ENCODE measurements around the gene POLR3H.
A peak's percentile ranks its signal among the peaks of the same experiment; 100 is the strongest.

The POLR3H gene

GRCh38 chr22:41523464-41524221, 20.6 kb downstream of the POLR3H start:
- no peak overlapping the region for H3K4me3 ChIP-seq (ENCODE audit: control insufficient read depth, low read depth, low read length)
- peak; percentile 76 for DNase-seq (ENCODE audit: low read depth)
- TF ChIP-seq CTCF (conservative IDR thresholded peaks at IDR 0.05; ENCODE audit: control insufficient read depth, insufficient read depth, low read depth, low read length) = no peak

GRCh38 chr22:41522813-41523212, 21.5 kb downstream of the POLR3H start:
- no peak for TF ChIP-seq CTCF (conservative IDR thresholded peaks at IDR 0.05; ENCODE audit: control insufficient read depth, insufficient read depth, low read depth, low read length)
- DNase-seq (ENCODE audit: low read depth) = no peak
- no peak overlapping the region for H3K4me3 ChIP-seq (ENCODE audit: control insufficient read depth, low read depth, low read length)

GRCh38 chr22:41521126-41521525, 23.1 kb downstream of the POLR3H start:
- no peak overlapping the region for H3K4me3 ChIP-seq (ENCODE audit: control insufficient read depth, low read depth, low read length)
- DNase-seq (ENCODE audit: low read depth) = no peak
- TF ChIP-seq CTCF (conservative IDR thresholded peaks at IDR 0.05; ENCODE audit: control insufficient read depth, insufficient read depth, low read depth, low read length) = no peak

- no peak for TF ChIP-seq CTCF (conservative IDR thresholded peaks at IDR 0.05; ENCODE audit: control insufficient read depth, insufficient read depth, low read depth, low read length)
- no peak for DNase-seq (ENCODE audit: low read depth)
- no peak overlapping the region for H3K4me3 ChIP-seq (ENCODE audit: control insufficient read depth, low read depth, low read length)
These were observed 26.3 kb downstream of the POLR3H start for GRCh38 chr22:41518048-41518347.

GRCh38 chr22:41517172-41518047, 26.9 kb downstream of the POLR3H start:
- peak; percentile 95 for TF ChIP-seq CTCF (conservative IDR thresholded peaks at IDR 0.05; ENCODE audit: control insufficient read depth, insufficient read depth, low read depth, low read length)
- DNase-seq (ENCODE audit: low read depth) = peak; percentile 58
- no peak overlapping the region for H3K4me3 ChIP-seq (ENCODE audit: control insufficient read depth, low read depth, low read length)

GRCh38 chr22:41516462-41516861, 27.8 kb downstream of the POLR3H start:
- H3K4me3 ChIP-seq (ENCODE audit: control insufficient read depth, low read depth, low read length) = no peak overlapping the region
- TF ChIP-seq CTCF (conservative IDR thresholded peaks at IDR 0.05; ENCODE audit: control insufficient read depth, insufficient read depth, low read depth, low read length) = no peak

More at GRCh38 chr22:41516462-41516861, 27.8 kb downstream of the POLR3H start:
- no peak for DNase-seq (ENCODE audit: low read depth)

All from fibroblast of mammary gland (primary cell).